Measurements from ENCODE around the gene LETM1.

GRCh38 chr4:1850276-1850675 lies 5.7 kb downstream of the LETM1 start:
- TF ChIP-seq CTCF (IDR thresholded peaks at IDR 0.05) (no peak), EP300 (IDR thresholded peaks at IDR 0.05) (no peak), POLR2A (IDR thresholded peaks at IDR 0.05) (no peak), POLR2AphosphoS5 (IDR thresholded peaks at IDR 0.05) (no peak)

Data from stomach (tissue), 4 donors.